ENCODE results near the gene BLVRB.
"Not testable (repeated sequence)": the region's sequence is repeated elsewhere in the genome, so short reads cannot be mapped to it uniquely, and the experiment has no call there.

Gene BLVRB

GRCh38 chr19:40446263-40446784 lies 19.2 kb downstream of the BLVRB start:
- no peak for DNase-seq

GRCh38 chr19:40445780-40446262 lies 19.7 kb downstream of the BLVRB start:
- DNase-seq: no peak

GRCh38 chr19:40444825-40445312 lies 20.7 kb downstream of the BLVRB start:
- no peak for DNase-seq

GRCh38 chr19:40444000-40444824 lies 21.3 kb downstream of the BLVRB start, which contains the start of gene SERTAD3:
SERTAD3 (minus strand) TSS chr19:40444335; CDS start chr19:40442080, 2,255 bp downstream.
- peak; percentile 93 for DNase-seq

GRCh38 chr19:40443131-40443999 lies 22.2 kb downstream of the BLVRB start:
- DNase-seq: peak; percentile 99

GRCh38 chr19:40442328-40443130 lies 23.0 kb downstream of the BLVRB start:
- no peak for DNase-seq

GRCh38 chr19:40441719-40442253 lies 23.8 kb downstream of the BLVRB start:
- no peak for DNase-seq

- no peak for DNase-seq
Measured at GRCh38 chr19:40438284-40438683, 27.3 kb downstream of the BLVRB start.

- peak; percentile 48 for DNase-seq
Measured at GRCh38 chr19:40433391-40434216, 31.9 kb downstream of the BLVRB start.

GRCh38 chr19:40432760-40433159 lies 32.8 kb downstream of the BLVRB start:
- not testable (repeated sequence) for DNase-seq

GRCh38 chr19:40431698-40432097 lies 33.8 kb downstream of the BLVRB start:
- no peak for DNase-seq

GRCh38 chr19:40430242-40430641 lies 35.3 kb downstream of the BLVRB start:
- DNase-seq: not testable (repeated sequence)

GRCh38 chr19:40428197-40428596 lies 37.3 kb downstream of the BLVRB start:
- not testable (repeated sequence) for DNase-seq

GRCh38 chr19:40425450-40426287 lies 39.9 kb downstream of the BLVRB start, which contains the start of gene SERTAD1:
SERTAD1 (minus strand) TSS chr19:40425992; CDS start chr19:40423546, 2,446 bp downstream.
- peak; percentile 98 for DNase-seq

GRCh38 chr19:40424637-40425449 lies 40.7 kb downstream of the BLVRB start:
- DNase-seq: no peak

- no peak for DNase-seq
Measured at GRCh38 chr19:40423938-40424337, 41.6 kb downstream of the BLVRB start.

- no peak for DNase-seq
Measured at GRCh38 chr19:40422748-40423566, 42.6 kb downstream of the BLVRB start.

Measured in NCI-H1105 treated with DMSO at 0.1 percent for 48 hours (cell line).